K562 (cell line): ENCODE data around the gene GNAZ. TPM values are rescaled to one million over a fixed set of nuclear protein-coding genes. Genes with fewer than 3 reads are reported as not detected.

Source experiments
- BACH1 ChIP-seq: fragments of 200-800 bp; sonication (Bioruptor generic); IDR thresholded peaks from 2 replicates; pipeline ENCODE4 v1.6.1; 2016; ENCODE audit warnings: missing genetic modification characterization, missing compliant biosample characterization
- BMI1 ChIP-seq: fragments of 150-350 bp; IDR thresholded peaks from 2 replicates; pipeline ENCODE4 v1.6.1; 2014; ENCODE audit warnings: low read length
- DEAF1 ChIP-seq: fragments of 450-650 bp; formaldehyde crosslinking; IDR thresholded peaks from 2 replicates; pipeline ENCODE4 v1.4.0; 2020; ENCODE audit warnings: mild to moderate bottlenecking, moderate library complexity
- GTF2F1 ChIP-seq: IDR thresholded peaks from 2 replicates; pipeline ENCODE4 v1.6.1; 2011; ENCODE audit warnings: low read depth, low read length, improper control_type of control experiment
- HNRNPK ChIP-seq: fragments of 200-400 bp; formaldehyde crosslinking; IDR thresholded peaks from one replicate; pipeline ENCODE4 v1.6.1; 2018; ENCODE audit warnings: mild to moderate bottlenecking, low read depth, low read length; ENCODE audit not compliant: poor library complexity, severe bottlenecking
- HSF4 ChIP-seq: fragments of 250-450 bp; sonication (Bioruptor Pico); IDR thresholded peaks from 2 replicates; pipeline ENCODE4 v2.1.2; 2022; ENCODE audit warnings: mild to moderate bottlenecking, moderate library complexity, borderline replicate concordance
- MAFK ChIP-seq: IDR thresholded peaks from 2 replicates; pipeline ENCODE4 v1.6.1; 2011; ENCODE audit warnings: low read length, improper control_type of control experiment
- MAX ChIP-seq: sonication (generic); formaldehyde crosslinking; IDR thresholded peaks from 2 replicates; pipeline ENCODE4 v1.9.0; 2022; ENCODE audit warnings: mild to moderate bottlenecking, missing genetic modification reagents
- MYBL2 ChIP-seq, 2 experiments: fragments of 450-650 bp in 1 of 2; sonication (generic) in 1 of 2; formaldehyde crosslinking in 1 of 2; IDR thresholded peaks; 2 replicates each; pipeline versions ENCODE4 v1.6.1 to v1.8.1; 2017 to 2022; ENCODE audit warnings: borderline replicate concordance in 1 of 2, inconsistent platforms in 1 of 2, low read depth in 1 of 2, mild to moderate bottlenecking in 1 of 2, missing genetic modification reagents in 1 of 2, moderate library complexity in 1 of 2
- RFX5 ChIP-seq: IDR thresholded peaks from 2 replicates; pipeline ENCODE4 v1.6.1; 2011; ENCODE audit warnings: low read depth, mild to moderate bottlenecking, improper control_type of control experiment, low read length
- SAFB ChIP-seq: fragments of 200-400 bp; formaldehyde crosslinking; IDR thresholded peaks from 2 replicates; pipeline ENCODE4 v1.6.1; 2017; ENCODE audit warnings: low read depth, low read length, borderline replicate concordance
- SIN3A ChIP-seq, 2 experiments: fragments of 150-350 bp in 1 of 2; IDR thresholded peaks; 2 replicates each; pipeline ENCODE4 v1.6.1; 2011 to 2016; ENCODE audit warnings: borderline replicate concordance in 2 of 2, low read depth in 2 of 2, low read length in 2 of 2, mild to moderate bottlenecking in 2 of 2, moderate library complexity in 2 of 2; ENCODE audit not compliant: control insufficient read depth in 1 of 2
- SIN3B ChIP-seq: fragments of 450-650 bp; IDR thresholded peaks from 2 replicates; pipeline ENCODE4 v1.6.1; 2017; ENCODE audit warnings: low read depth, mild to moderate bottlenecking, moderate library complexity
- SMARCA5 ChIP-seq: fragments of 450-650 bp; IDR thresholded peaks from 2 replicates; pipeline ENCODE4 v1.6.1; 2016
- SMARCB1 ChIP-seq: IDR thresholded peaks from 2 replicates; pipeline ENCODE4 v1.6.1; 2011; ENCODE audit warnings: improper control_type of control experiment, low read depth; ENCODE audit not compliant: insufficient read length
- STAT5A ChIP-seq: IDR thresholded peaks from 2 replicates; pipeline ENCODE4 v1.6.1; 2012; ENCODE audit warnings: low read length, inconsistent platforms, borderline replicate concordance
- ZKSCAN1 ChIP-seq: fragments of 150-350 bp; IDR thresholded peaks from 2 replicates; pipeline ENCODE4 v1.6.1; 2016; ENCODE audit warnings: low read depth, low read length
- ZNF668 ChIP-seq: fragments of 250-450 bp; sonication (Bioruptor Pico); IDR thresholded peaks from 2 replicates; pipeline ENCODE4 v1.8.0; 2022; ENCODE audit warnings: mild to moderate bottlenecking, inconsistent platforms
- polyA plus RNA-seq, 8 experiments: library from polyadenylated mRNA; depleted of rRNA in 4 of 8; stranded (reverse) in 5 of 8; unstranded in 3 of 8; fragments of >200 nt; fragmentation: Nextera tagmentation in 2 of 8; fragmentation: Illumina TruSeq in 1 of 8; extraction: Ambion mirVana in 2 of 8; extraction: Trizol in 1 of 8; gene quantifications; 2 replicates each; pipeline versions ENCODE4 v1.2.1 to v1.2.3, GENCODE V29; 2011 to 2014; ENCODE audit warnings: inconsistent platforms in 1 of 8, missing spikeins in 1 of 8
- total RNA-seq, 7 experiments: library from RNA; depleted of rRNA in 6 of 7; stranded (reverse); fragments of >200 nt in 6 of 7; fragmentation: Illumina TruSeq in 2 of 7; extraction: Trizol in 2 of 7; gene quantifications; 2 replicates each; pipeline versions ENCODE4 v1.2.1 to v1.2.3, GENCODE V29; 2011 to 2021; ENCODE audit warnings: low replicate concordance in 1 of 7
- TF ChIP-seq, protein P1 (sequence below): fragments of 450-650 bp; IDR thresholded peaks from 2 replicates; pipeline ENCODE4 v1.6.1; 2014; ENCODE audit warnings: low read depth, mild to moderate bottlenecking, moderate library complexity, borderline replicate concordance
- TF ChIP-seq, protein P2 (sequence below): fragments of 250-450 bp; sonication (Bioruptor Pico); IDR thresholded peaks from 2 replicates; pipeline ENCODE4 v1.5.0; 2020; ENCODE audit warnings: mild to moderate bottlenecking

GNAZ gene
- total and polyA plus RNA-seq, 9 of the 15 experiments (the other 6 are each of a cell fraction or from before 2014, with no cell fraction given): 0.04 to 0.22 (median 0.13) TPM; not detected in 3

DNA sequence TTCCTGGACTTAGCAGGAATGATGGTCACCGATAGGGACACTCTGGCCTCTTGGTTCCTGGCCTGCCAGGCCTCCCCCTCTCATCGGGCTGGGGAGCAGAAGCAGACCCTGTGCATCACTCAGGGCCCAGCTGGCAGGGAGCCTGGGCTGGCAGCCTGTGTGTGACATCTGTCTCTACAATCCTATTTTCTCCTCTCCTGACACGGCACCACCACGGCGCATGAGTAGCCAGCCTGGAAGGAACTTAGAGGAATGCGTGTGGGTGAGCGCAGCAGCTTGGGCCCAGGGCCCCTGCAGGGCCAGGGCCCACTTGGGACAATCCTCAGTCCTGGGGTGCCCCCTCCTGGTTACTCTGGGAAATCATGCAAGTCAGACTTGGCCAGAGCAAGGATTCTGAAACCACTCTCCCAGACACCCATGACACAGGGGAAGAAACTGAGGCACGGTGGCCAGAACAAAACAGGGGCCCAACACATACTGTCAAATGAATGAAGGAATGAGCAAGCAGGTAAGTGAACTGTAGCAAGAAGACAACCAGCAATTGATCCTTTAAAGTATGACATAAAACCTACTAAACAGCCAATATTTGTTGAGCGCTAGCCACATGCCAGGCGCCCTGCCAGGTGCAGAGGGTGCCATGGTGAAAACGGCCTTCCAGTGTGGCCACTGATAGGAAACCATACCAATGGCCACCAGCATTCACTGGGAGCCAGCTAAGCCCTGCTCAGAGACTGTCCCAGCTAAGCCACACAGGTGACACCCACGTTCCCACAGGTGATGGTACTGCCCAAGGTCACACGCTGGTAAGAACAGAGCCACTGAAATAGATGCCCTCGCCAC lies 58.2 kb downstream of the GNAZ start (continued):
- TF ChIP-seq, protein P1, sequence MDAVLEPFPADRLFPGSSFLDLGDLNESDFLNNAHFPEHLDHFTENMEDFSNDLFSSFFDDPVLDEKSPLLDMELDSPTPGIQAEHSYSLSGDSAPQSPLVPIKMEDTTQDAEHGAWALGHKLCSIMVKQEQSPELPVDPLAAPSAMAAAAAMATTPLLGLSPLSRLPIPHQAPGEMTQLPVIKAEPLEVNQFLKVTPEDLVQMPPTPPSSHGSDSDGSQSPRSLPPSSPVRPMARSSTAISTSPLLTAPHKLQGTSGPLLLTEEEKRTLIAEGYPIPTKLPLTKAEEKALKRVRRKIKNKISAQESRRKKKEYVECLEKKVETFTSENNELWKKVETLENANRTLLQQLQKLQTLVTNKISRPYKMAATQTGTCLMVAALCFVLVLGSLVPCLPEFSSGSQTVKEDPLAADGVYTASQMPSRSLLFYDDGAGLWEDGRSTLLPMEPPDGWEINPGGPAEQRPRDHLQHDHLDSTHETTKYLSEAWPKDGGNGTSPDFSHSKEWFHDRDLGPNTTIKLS: no peak
- TF ChIP-seq SMARCB1: no peak
- TF ChIP-seq SIN3A (IDR thresholded peaks at IDR 0.05; ENCODE audit: borderline replicate concordance in 2 of 2, control insufficient read depth in 1 of 2, low read depth in 2 of 2, low read length in 2 of 2): 0 out of 4 replicates have a peak, but pooled peaks of 1 of the 2 experiments have one; percentile 46
- TF ChIP-seq ZNF668 (CRISPR knock-in tag): no peak
- no peak for TF ChIP-seq HNRNPK
- TF ChIP-seq STAT5A: 0 out of 2 replicates have a peak, but pooled peaks have one; percentile 16
- no peak for TF ChIP-seq MAX (CRISPR knock-in tag)
- TF ChIP-seq MAFK: peak; percentile 79
- peak; percentile 72 for TF ChIP-seq BMI1
- TF ChIP-seq HSF4 (CRISPR knock-in tag): no peak
- TF ChIP-seq DEAF1 (CRISPR knock-in tag): no peak
- no peak for TF ChIP-seq MYBL2 (IDR thresholded peaks at IDR 0.05; ENCODE audit: low read depth)
- TF ChIP-seq MYBL2 (CRISPR knock-in tag; IDR thresholded peaks at IDR 0.05; ENCODE audit: borderline replicate concordance): no peak
- no peak for TF ChIP-seq SAFB
- TF ChIP-seq SMARCA5: no peak
- TF ChIP-seq, protein P2, sequence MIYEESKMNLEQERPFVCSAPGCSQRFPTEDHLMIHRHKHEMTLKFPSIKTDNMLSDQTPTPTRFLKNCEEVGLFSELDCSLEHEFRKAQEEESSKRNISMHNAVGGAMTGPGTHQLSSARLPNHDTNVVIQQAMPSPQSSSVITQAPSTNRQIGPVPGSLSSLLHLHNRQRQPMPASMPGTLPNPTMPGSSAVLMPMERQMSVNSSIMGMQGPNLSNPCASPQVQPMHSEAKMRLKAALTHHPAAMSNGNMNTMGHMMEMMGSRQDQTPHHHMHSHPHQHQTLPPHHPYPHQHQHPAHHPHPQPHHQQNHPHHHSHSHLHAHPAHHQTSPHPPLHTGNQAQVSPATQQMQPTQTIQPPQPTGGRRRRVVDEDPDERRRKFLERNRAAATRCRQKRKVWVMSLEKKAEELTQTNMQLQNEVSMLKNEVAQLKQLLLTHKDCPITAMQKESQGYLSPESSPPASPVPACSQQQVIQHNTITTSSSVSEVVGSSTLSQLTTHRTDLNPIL: no peak
- peak; percentile 94 for TF ChIP-seq GTF2F1
- TF ChIP-seq SIN3B: no peak
- TF ChIP-seq RFX5: peak; percentile 78; the same call in 1 of the 2 replicates
- no peak for TF ChIP-seq BACH1 (tag)
- peak; percentile 77 for TF ChIP-seq ZKSCAN1
